Activated CD4-positive, alpha-beta T cell treated with anti-CD3 and anti-CD28 coated beads for 48 hours (primary cell): Measurements from ENCODE around the gene EPGN.

ENCODE experiments used
- DNase-seq: peaks from one replicate; pipeline ENCODE4 v3.0.0-alpha.2; 2020

Gene EPGN, protein sequence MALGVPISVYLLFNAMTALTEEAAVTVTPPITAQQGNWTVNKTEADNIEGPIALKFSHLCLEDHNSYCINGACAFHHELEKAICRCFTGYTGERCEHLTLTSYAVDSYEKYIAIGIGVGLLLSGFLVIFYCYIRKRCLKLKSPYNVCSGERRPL

DNA sequence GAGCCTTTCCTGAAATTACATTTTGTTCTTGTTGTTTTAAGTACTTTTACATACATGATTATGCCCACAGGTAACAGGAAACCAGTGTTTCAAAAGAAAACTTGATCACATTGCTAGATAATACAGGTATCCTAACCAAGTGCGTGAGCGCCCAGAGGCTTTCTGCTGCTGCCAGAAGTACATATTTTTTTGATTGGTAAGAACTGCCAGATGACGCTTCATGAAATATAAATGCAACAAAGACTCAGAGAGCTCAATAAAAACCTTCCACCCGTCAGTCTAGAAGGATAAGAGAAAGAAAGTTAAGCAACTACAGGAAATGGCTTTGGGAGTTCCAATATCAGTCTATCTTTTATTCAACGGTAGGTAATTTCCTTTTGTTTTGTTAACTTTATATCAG is at the start of gene EPGN:
EPGN (plus strand) TSS at position 256 of the 400 bp plus-strand sequence; CDS start at position 320, 64 bp downstream.
- DNase-seq = no peak

DNA sequence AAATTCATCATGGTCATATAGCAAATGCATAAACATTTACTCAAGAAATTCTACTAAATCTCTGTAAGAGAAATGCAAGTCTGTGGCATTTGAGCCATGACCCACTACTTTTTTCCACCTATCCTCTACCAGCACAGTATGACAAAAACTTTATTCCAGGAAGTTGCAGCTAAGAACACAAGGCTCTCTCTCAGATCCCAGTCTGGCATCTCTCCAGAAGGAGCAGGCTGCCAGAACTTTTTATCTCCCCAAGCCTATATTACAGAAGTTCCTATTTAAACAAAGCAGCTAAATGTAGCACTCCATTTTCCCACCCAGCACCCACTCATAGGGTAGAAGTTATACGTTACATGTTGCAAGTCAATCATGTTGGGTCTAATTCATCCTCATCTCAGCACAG is 49.3 kb upstream of the EPGN start:
- no peak for DNase-seq

DNA sequence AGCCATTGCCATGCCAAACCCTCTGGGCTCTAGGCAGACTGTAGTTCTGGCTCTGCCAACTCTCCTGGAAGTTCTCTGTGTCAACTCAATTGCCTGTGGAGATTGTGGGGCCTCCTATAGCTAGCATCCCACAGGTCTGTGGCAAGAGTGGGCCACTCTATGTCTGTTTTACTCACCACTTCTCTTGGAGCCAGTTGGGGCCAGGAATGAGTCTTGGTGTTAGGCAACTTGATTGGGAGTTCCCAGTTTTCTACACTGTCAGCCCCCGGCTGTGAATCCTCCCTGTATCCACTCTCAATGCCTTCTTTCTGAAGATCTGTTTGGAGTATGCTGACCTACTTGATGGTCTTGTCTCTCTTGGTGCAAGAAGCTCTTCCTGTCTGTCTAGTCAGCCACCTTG is 48.2 kb upstream of the EPGN start:
- DNase-seq = no peak

DNA sequence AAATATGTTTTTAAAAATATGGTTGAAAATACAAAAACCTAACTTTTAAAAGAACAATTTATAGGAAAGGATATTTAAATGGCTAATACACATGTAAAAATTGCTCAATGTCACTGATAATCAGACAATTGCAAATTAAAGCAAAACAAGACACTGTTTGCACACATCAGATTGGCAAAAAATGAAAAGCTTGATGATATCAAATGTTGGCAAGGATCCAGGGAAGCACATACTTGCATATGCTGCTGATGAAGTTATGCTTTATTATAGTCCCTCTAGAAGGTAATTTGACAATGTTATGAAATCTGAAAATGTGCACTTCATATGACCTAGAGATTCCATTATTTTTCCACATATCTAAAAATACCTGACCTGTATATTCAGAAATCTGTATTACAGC is 45.7 kb upstream of the EPGN start:
- no peak for DNase-seq

- DNase-seq = no peak
Observed at GRCh38 chr4:74263551-74263950, 44.7 kb upstream of the EPGN start.

DNA sequence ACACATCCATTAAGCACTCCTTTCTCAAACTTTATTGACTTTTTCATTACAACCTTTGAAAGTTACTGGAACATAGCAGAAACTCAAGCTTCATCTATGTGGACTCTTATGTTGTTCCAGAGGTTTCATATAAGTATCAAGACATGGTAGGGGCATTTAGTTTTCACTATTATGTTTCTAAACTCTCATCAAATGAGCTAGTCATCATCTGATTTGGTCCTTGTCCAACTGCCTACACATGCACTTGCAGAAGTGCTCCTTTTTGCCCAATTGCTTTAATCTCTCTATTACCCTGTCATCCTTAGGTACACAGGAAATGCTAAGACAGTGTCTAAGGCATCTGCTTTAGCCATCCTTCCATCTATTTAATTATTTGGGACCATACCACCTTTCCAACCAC is 42.2 kb upstream of the EPGN start:
- no peak for DNase-seq

DNA sequence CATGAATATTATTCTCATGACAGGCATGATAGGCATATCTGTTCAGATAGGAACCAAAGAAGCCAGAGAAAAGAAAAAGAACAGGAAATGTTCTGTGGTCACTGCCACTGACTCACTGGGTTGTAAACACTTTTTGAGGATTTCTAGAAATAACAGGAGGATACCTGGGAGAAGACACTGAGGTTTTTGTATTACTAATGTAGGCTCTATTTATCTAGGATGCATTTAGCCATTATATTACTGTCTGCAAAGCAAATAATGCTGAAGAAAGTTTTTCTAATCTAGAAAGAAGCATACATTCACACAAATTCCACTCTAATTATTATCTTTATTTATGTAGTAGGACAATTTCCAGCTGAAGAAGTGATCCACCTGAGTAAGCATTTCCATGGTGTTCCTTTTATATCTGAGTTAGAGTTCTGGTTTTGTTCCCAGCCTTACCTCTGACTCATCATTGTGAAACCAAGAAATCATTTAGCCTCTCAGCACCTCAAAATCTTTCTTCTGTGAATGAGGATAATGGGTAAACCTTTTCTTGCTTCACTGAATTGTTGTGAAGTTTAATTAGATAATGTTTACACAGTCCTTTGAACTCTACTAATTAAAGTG is 40.2 kb upstream of the EPGN start:
- no peak for DNase-seq

DNA sequence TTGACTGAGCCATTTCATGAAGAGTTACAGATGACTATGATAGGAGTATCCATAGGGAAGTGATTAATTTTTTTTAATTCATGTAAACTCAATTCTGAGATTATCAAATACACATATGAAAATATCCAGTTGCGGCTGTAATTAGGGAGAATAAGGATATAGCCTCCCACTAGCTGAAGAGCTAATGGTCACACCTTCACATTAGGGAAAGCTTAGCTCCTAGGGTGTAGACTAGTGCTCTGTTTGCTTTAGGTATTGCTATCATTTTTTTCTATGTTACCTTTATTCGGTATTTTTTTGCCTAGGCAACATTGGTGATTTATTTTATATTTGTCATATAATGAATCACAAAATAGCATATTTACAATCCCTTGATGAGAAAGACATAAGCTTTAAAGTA is 39.6 kb upstream of the EPGN start:
- DNase-seq = no peak

DNA sequence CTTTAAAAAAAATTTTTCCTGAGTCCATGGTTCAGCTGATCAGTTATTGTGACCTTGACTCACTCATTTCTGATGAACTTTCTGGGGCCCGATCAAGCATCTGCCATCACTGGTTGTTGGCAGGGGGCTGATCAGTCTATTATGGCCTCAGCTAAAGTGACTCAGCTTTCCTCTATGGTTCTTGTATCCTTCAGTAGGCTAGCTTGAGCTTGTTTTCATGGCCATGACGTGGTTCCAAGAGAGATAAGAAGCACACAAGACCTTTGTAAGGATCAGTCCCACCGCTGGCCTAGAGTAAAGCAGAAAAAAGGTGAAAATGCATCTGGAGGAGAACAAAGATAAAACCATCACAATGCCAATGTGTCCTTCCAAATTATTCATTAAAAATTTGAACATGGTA is 29.8 kb upstream of the EPGN start:
- DNase-seq = no peak

DNA sequence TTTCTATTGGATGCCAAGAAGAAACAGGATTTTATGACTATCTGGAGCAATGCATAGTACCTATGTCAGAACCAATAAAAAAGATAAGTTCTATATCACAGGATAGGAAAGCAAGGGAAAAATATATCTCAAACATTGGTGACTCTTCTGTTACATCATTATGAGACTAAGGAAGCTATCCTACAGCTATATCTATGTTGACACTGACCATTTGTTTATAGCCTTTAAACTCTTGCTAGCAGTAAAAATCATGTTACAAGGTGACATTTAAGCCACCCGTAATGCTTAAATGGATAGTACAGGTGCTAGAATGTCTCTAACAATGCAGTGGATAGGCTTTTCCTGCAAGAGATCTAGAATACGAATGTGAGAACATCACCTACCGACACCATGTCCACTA is 28.6 kb upstream of the EPGN start:
- DNase-seq = no peak

- DNase-seq = no peak
Observed at GRCh38 chr4:74282926-74283325, 25.3 kb upstream of the EPGN start.

DNA sequence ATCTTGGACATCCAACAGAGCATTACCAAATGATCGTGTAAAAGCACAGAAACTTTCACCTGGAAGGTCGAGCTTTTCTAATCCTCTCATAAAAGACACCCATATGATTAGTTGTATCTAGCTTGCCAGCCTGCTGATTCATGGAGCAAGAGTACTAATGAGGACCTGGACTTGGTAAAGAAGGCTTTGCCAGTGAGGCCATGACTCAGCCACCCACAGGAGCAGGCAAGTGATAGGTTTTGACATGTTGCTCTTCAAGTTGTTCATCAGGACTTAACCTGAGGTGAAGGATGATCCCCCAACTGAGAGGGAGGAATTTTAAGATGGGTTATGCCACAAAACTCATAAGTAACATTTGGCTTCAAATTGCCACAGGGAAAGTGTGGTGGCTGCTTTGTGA is 24.7 kb upstream of the EPGN start:
- no peak for DNase-seq

GRCh38 chr4:74284053-74284452 is 24.2 kb upstream of the EPGN start:
- no peak for DNase-seq

- no peak for DNase-seq
Observed at GRCh38 chr4:74287164-74287563, 21.1 kb upstream of the EPGN start.

GRCh38 chr4:74287791-74288190 is 20.5 kb upstream of the EPGN start:
- no peak for DNase-seq

GRCh38 chr4:74291471-74291870 is 16.8 kb upstream of the EPGN start:
- DNase-seq = no peak

GRCh38 chr4:74292111-74292870 is 16.0 kb upstream of the EPGN start:
- DNase-seq = no peak

- no peak for DNase-seq
Observed at GRCh38 chr4:74293558-74293957, 14.7 kb upstream of the EPGN start.

GRCh38 chr4:74294681-74295080 is 13.6 kb upstream of the EPGN start:
- DNase-seq = no peak

- DNase-seq = no peak
Observed at GRCh38 chr4:74297539-74297938, 10.7 kb upstream of the EPGN start.

GRCh38 chr4:74304095-74304625 is 4.1 kb upstream of the EPGN start:
- no peak for DNase-seq

DNA sequence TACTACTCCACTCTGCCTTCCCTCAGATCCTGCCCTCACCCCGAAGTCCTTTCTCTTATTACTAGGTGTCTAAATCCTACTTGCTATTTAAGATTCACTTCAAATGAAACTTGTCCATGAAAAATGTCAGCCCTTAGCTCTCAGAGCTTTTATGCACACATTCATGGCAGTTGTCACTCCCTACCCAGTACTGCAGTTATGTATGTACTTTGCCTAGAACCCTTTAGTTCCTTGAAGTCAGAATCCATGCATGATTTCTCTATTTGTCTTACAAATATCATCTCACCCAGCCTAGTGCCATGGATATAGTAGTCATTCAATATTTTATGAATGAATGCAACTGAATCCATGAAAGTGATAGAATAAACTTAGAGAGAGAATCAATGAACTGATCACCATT is 3.3 kb upstream of the EPGN start:
- DNase-seq = no peak

GRCh38 chr4:74307170-74307569 is 1.1 kb upstream of the EPGN start:
- no peak for DNase-seq

- no peak for DNase-seq
Observed at GRCh38 chr4:74309223-74309622, 953 bp downstream of the EPGN start.
